Fibroblast of the aortic adventitia (primary cell): ENCODE measurements around the gene CAPRIN1. TPM values are rescaled to one million over a fixed set of nuclear protein-coding genes. Genes with fewer than 3 reads are reported as not detected.

ENCODE experiments used
- DNase-seq: peaks from one replicate; pipeline ENCODE4 v3.0.0-alpha.2; 2010; ENCODE audit warnings: low read depth
- H3K4me3 ChIP-seq: 2 replicates; pipeline ENCODE4 v1.5.1; 2011; ENCODE audit warnings: low read depth, mild to moderate bottlenecking, control low read depth, low read length, moderate library complexity
- CTCF ChIP-seq: IDR thresholded peaks from 2 replicates; pipeline ENCODE4 v1.5.1; 2011; ENCODE audit warnings: mild to moderate bottlenecking, low read length, control low read depth, inconsistent platforms; ENCODE audit not compliant: insufficient read depth
- total RNA-seq: library from RNA; depleted of rRNA; stranded (reverse); fragments of >200 nt; gene quantifications from 2 replicates; pipeline ENCODE4 v1.2.3, GENCODE V29; 2012; ENCODE audit warnings: low replicate concordance

CAPRIN1 gene
- total RNA-seq, 1 donor, result 295 TPM

- TF ChIP-seq CTCF, result no peak
- H3K4me3 ChIP-seq, result no peak overlapping the region
- DNase-seq, result no peak
These were observed 20.5 kb downstream of the CAPRIN1 start for GRCh38 chr11:34072041-34072440.

GRCh38 chr11:34072832-34073231 lies 21.3 kb downstream of the CAPRIN1 start:
- TF ChIP-seq CTCF, result no peak
- no peak overlapping the region for H3K4me3 ChIP-seq
- no peak for DNase-seq

GRCh38 chr11:34074391-34074790 lies 22.9 kb downstream of the CAPRIN1 start:
- no peak for TF ChIP-seq CTCF
- no peak for DNase-seq
- no peak overlapping the region for H3K4me3 ChIP-seq

GRCh38 chr11:34075178-34075820 lies 23.8 kb downstream of the CAPRIN1 start:
- no peak overlapping the region for H3K4me3 ChIP-seq
- TF ChIP-seq CTCF, result no peak
- peak; percentile 82 for DNase-seq

GRCh38 chr11:34080609-34081008 lies 29.1 kb downstream of the CAPRIN1 start:
- no peak for DNase-seq
- H3K4me3 ChIP-seq, result no peak overlapping the region
- no peak for TF ChIP-seq CTCF

GRCh38 chr11:34084637-34085036 lies 33.1 kb downstream of the CAPRIN1 start:
- no peak for DNase-seq
- TF ChIP-seq CTCF, result no peak
- no peak overlapping the region for H3K4me3 ChIP-seq
